ENCODE measurements around the gene EEF1AKMT1.

DNA sequence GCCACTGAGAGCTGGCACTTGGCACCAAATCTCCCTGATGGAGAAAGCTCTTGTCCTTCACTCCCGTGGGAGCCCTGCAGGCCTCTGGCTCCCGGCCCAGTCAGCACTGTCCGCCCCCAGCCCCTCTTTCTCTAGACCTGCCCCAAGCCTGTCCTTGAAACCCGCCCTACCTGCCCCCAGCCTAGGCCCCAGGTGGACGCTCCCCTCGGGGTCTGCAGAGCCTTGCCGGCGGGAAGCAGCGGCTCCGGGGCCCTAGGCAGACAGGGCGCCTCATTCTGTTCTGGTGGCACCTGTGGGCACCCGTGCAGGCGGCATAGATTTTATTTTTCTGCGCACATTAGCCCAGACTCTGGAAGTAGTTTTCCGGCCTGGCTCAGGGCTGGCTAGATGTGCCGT, 52.7 kb downstream of the EEF1AKMT1 start:
- no peak for TF ChIP-seq EZH2phosphoT487 (IDR thresholded peaks at IDR 0.05; ENCODE audit: insufficient read depth, low read depth)
- TF ChIP-seq EZH2 (IDR thresholded peaks at IDR 0.05; ENCODE audit: insufficient read depth, poor library complexity, severe bottlenecking): no peak
